ENCODE results near the gene ZEB2. TPM values are rescaled to one million over a fixed set of nuclear protein-coding genes. Genes with fewer than 3 reads are reported as not detected.

Gene ZEB2
- total RNA-seq, 1 experiment from 2014 or later: 28.2 TPM

DNA sequence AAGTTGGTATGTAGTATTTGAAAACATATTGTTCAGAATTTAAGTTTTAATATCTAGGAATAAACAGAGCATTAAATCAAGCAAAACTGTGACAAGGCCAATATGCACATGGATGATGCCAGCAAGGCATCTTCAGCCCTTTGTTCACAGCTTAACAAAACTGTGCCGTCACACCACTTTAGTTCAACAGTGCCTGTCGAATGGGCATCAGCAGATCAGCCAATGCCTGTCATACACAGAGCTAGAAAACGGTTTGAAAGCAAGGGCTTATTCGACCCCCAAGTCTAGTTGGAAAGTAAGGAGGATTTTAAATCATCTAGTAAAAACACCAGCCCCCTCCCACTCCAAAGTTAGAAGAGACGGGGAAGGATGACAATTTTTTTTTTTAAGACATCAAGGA is 16.7 kb downstream of the ZEB2 start:
- TF ChIP-seq, protein P1, sequence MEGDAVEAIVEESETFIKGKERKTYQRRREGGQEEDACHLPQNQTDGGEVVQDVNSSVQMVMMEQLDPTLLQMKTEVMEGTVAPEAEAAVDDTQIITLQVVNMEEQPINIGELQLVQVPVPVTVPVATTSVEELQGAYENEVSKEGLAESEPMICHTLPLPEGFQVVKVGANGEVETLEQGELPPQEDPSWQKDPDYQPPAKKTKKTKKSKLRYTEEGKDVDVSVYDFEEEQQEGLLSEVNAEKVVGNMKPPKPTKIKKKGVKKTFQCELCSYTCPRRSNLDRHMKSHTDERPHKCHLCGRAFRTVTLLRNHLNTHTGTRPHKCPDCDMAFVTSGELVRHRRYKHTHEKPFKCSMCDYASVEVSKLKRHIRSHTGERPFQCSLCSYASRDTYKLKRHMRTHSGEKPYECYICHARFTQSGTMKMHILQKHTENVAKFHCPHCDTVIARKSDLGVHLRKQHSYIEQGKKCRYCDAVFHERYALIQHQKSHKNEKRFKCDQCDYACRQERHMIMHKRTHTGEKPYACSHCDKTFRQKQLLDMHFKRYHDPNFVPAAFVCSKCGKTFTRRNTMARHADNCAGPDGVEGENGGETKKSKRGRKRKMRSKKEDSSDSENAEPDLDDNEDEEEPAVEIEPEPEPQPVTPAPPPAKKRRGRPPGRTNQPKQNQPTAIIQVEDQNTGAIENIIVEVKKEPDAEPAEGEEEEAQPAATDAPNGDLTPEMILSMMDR (IDR thresholded peaks at IDR 0.05; ENCODE audit: unreplicated experiment): no peak
- H3K27ac Mint-ChIP-seq (ENCODE audit: low read depth, unreplicated experiment): no peak overlapping the region
- ChIA-PET CTCF (interaction anchor here (0.6 to 1.6 kb wide), 3 partner anchors 49 to 886 kb away, joined by 3 to 6 read pairs (median 3); no protein-coding TSS in a partner anchor), POLR2A (interaction anchor here (1.3 kb wide), 1 partner anchor 51 kb away, joined by 5 read pairs; no protein-coding TSS in a partner anchor)
- H3K27me3 Mint-ChIP-seq (ENCODE audit: insufficient read depth, unreplicated experiment): no peaks in the 10 kb centered on the region
- H3K9me3 Mint-ChIP-seq (ENCODE audit: unreplicated experiment): no peaks in the 10 kb centered on the region
- H3K36me3 Mint-ChIP-seq (ENCODE audit: insufficient read depth, unreplicated experiment): peaks cover 11% of the 10 kb centered on the region
- intact Hi-C loops (cut with micrococcal nuclease): no loop called here
- peaks cover 30% of the 10 kb centered on the region for H3K4me1 Mint-ChIP-seq (ENCODE audit: insufficient read depth, unreplicated experiment)
- no peak overlapping the region for H3K4me3 Mint-ChIP-seq (ENCODE audit: unreplicated experiment)
- no TSS peak for BruUV-seq (replicated peaks)
- DNase-seq (ENCODE audit: unreplicated experiment): no peak

GRCh38 chr2:144502369-144502768 is 17.6 kb downstream of the ZEB2 start:
- H3K27ac Mint-ChIP-seq (ENCODE audit: low read depth, unreplicated experiment): no peak overlapping the region
- POLR2A ChIA-PET: interaction anchor here (0.7 kb wide), 1 partner anchor 301 kb away, joined by 4 read pairs; no protein-coding TSS in a partner anchor
- no peak overlapping the region for H3K4me3 Mint-ChIP-seq (ENCODE audit: unreplicated experiment)
- no peak for DNase-seq (ENCODE audit: unreplicated experiment)
- intact Hi-C loops (cut with micrococcal nuclease): no loop called here
- H3K36me3 Mint-ChIP-seq (ENCODE audit: insufficient read depth, unreplicated experiment): peaks cover 7% of the 10 kb centered on the region
- no peaks in the 10 kb centered on the region for H3K9me3 Mint-ChIP-seq (ENCODE audit: unreplicated experiment)
- H3K4me1 Mint-ChIP-seq (ENCODE audit: insufficient read depth, unreplicated experiment): peaks cover 27% of the 10 kb centered on the region
- CTCF ChIA-PET: interaction anchor here (0.6 to 0.7 kb wide), 3 partner anchors 15 to 887 kb away, joined by 3 read pairs; no protein-coding TSS in a partner anchor
- no TSS peak for BruUV-seq (replicated peaks)
- TF ChIP-seq, protein P1 (IDR thresholded peaks at IDR 0.05; ENCODE audit: unreplicated experiment): no peak
- H3K27me3 Mint-ChIP-seq (ENCODE audit: insufficient read depth, unreplicated experiment): no peaks in the 10 kb centered on the region

GRCh38 chr2:144501627-144502026 is 18.3 kb downstream of the ZEB2 start:
- ChIA-PET CTCF (no interaction called here), POLR2A (no interaction called here)
- Mint-ChIP-seq H3K9me3 (ENCODE audit: unreplicated experiment) (no peaks in the 10 kb centered on the region), H3K4me1 (ENCODE audit: insufficient read depth, unreplicated experiment) (peaks cover 24% of the 10 kb centered on the region), H3K27ac (ENCODE audit: low read depth, unreplicated experiment) (no peak overlapping the region), H3K4me3 (ENCODE audit: unreplicated experiment) (no peak overlapping the region), H3K27me3 (ENCODE audit: insufficient read depth, unreplicated experiment) (no peaks in the 10 kb centered on the region), H3K36me3 (ENCODE audit: insufficient read depth, unreplicated experiment) (peaks cover 4% of the 10 kb centered on the region)
- TF ChIP-seq, protein P1 (IDR thresholded peaks at IDR 0.05; ENCODE audit: unreplicated experiment): no peak
- DNase-seq (ENCODE audit: unreplicated experiment): no peak
- no TSS peak for BruUV-seq (replicated peaks)
- intact Hi-C loops (cut with micrococcal nuclease): no loop called here

DNA sequence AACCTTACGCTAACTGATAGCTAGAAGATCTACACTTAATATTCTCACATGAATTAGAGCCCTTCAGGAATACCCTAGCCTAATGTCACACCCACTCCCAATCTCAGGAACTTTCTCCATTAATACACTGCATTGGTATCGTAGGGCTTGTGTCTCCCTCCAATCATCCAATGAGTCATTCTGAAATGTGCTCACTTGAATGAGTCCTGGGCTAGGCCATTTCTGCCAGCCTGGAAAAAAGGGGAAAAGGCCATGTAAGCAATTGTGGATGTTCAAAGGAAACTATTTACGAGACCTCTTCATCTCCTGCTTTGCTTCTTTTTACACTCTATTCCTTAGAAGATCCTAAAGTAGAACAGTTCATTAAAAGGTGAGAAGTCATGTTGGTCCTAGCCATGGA is 18.8 kb downstream of the ZEB2 start:
- ChIA-PET POLR2A (interaction anchor here (0.7 kb wide), 1 partner anchor 12 kb away, joined by 5 read pairs; no protein-coding TSS in a partner anchor), CTCF (no interaction called here)
- Mint-ChIP-seq H3K4me1 (ENCODE audit: insufficient read depth, unreplicated experiment) (peaks cover 24% of the 10 kb centered on the region), H3K4me3 (ENCODE audit: unreplicated experiment) (no peak overlapping the region), H3K36me3 (ENCODE audit: insufficient read depth, unreplicated experiment) (peaks cover 4% of the 10 kb centered on the region), H3K27ac (ENCODE audit: low read depth, unreplicated experiment) (no peak overlapping the region), H3K27me3 (ENCODE audit: insufficient read depth, unreplicated experiment) (no peaks in the 10 kb centered on the region), H3K9me3 (ENCODE audit: unreplicated experiment) (no peaks in the 10 kb centered on the region)
- TF ChIP-seq, protein P1 (IDR thresholded peaks at IDR 0.05; ENCODE audit: unreplicated experiment): no peak
- no peak for DNase-seq (ENCODE audit: unreplicated experiment)
- BruUV-seq (replicated peaks): no TSS peak
- intact Hi-C loops (cut with micrococcal nuclease): no loop called here
